ENCODE data around the gene MLIP.

DNA sequence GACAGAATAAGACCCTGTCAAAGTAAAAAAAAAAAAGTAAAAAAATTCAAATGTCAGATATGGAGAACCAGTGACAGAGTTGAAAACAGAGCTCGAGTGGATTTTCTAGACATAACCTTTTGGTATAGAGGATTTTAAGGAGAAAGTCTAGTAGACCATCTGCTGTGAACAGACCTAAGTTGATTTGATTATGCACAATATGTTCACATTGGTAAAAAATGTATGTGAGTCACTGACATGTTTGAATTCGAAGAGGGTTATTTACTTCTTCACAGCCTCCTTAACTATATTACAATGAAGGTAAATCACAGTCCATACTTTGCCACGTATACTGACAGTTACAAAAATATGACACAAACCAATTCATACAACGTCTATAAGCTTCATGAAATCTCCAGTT, 204.4 kb downstream of the MLIP start:
- TF ChIP-seq, protein P1, sequence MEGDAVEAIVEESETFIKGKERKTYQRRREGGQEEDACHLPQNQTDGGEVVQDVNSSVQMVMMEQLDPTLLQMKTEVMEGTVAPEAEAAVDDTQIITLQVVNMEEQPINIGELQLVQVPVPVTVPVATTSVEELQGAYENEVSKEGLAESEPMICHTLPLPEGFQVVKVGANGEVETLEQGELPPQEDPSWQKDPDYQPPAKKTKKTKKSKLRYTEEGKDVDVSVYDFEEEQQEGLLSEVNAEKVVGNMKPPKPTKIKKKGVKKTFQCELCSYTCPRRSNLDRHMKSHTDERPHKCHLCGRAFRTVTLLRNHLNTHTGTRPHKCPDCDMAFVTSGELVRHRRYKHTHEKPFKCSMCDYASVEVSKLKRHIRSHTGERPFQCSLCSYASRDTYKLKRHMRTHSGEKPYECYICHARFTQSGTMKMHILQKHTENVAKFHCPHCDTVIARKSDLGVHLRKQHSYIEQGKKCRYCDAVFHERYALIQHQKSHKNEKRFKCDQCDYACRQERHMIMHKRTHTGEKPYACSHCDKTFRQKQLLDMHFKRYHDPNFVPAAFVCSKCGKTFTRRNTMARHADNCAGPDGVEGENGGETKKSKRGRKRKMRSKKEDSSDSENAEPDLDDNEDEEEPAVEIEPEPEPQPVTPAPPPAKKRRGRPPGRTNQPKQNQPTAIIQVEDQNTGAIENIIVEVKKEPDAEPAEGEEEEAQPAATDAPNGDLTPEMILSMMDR (IDR thresholded peaks at IDR 0.05; ENCODE audit: low read length) = no peak
- no peak for TF ChIP-seq EZH2 (IDR thresholded peaks at IDR 0.05; ENCODE audit: borderline replicate concordance, low read length)
